Skin of body (tissue), 2 donors: ENCODE measurements around the gene MYH16. TPM values are rescaled to one million over a fixed set of nuclear protein-coding genes. Genes with fewer than 3 reads are reported as not detected.
"Not testable (repeated sequence)": the region's sequence is repeated elsewhere in the genome, so short reads cannot be mapped to it uniquely, and the experiment has no call there.

Experiments used
- DNase-seq: peaks from one replicate; lab custom pipeline; 2025; lab: John Stamatoyannopoulos, UW
- total RNA-seq: library from RNA; depleted of rRNA; stranded (reverse); fragments of >200 nt; gene quantifications from one replicate; pipeline ENCODE4 v1.2.3, GENCODE V29; 2014

The MYH16 gene
- total RNA-seq, 1 donor from 2014 or later = not detected

- DNase-seq = not testable (repeated sequence)
These were observed 78.0 kb downstream of the MYH16 start for GRCh38 chr7:99350641-99351040.

GRCh38 chr7:99352247-99352646, 79.6 kb downstream of the MYH16 start:
- no peak for DNase-seq

GRCh38 chr7:99355098-99355497, 82.5 kb downstream of the MYH16 start:
- no peak for DNase-seq

GRCh38 chr7:99357701-99358490, 85.3 kb downstream of the MYH16 start:
- peak; percentile 30 for DNase-seq

- DNase-seq = not testable (repeated sequence)
These were observed 85.9 kb downstream of the MYH16 start for GRCh38 chr7:99358521-99358920.

GRCh38 chr7:99359465-99360154, 87.0 kb downstream of the MYH16 start:
- no peak for DNase-seq

Other genes with a start within 250 kb of the MYH16 start
- 15.7 TPM for gene SMURF1, start 128.7 kb upstream of the MYH16 start, total RNA-seq
- not detected for gene KPNA7, start 64.7 kb upstream of the MYH16 start, total RNA-seq
- 56.2 TPM for gene ARPC1A, start 53.1 kb downstream of the MYH16 start, total RNA-seq
- 42.1 TPM for gene ARPC1B, start 101.9 kb downstream of the MYH16 start, total RNA-seq
- gene PDAP1, start 135.8 kb downstream of the MYH16 start, total RNA-seq = 14.3 TPM
- 55.2 TPM for gene BUD31, start 136.1 kb downstream of the MYH16 start, total RNA-seq
- 3.8 TPM for gene PTCD1, start 166.0 kb downstream of the MYH16 start, total RNA-seq
- gene CPSF4, start 166.1 kb downstream of the MYH16 start, total RNA-seq = 18.1 TPM
- gene ATP5MF, start 193.3 kb downstream of the MYH16 start, total RNA-seq = 191 TPM
- 13.3 TPM for gene ZNF789, start 200.1 kb downstream of the MYH16 start, total RNA-seq
- 31.8 TPM for gene ZNF394, start 227.4 kb downstream of the MYH16 start, total RNA-seq
- gene ZKSCAN5, start 231.8 kb downstream of the MYH16 start, total RNA-seq = 6.2 TPM